Measurements from ENCODE around the gene MRPL58. TPM values are rescaled to one million over a fixed set of nuclear protein-coding genes. Genes with fewer than 3 reads are reported as not detected.
"Not testable (repeated sequence)": the region's sequence is repeated elsewhere in the genome, so short reads cannot be mapped to it uniquely, and the experiment has no call there.

The MRPL58 gene
- total and polyA plus RNA-seq, 12 donors: 38.7 to 120 (median 58.9) TPM

- TF ChIP-seq CTCF (IDR thresholded peaks at IDR 0.05) (no peak), POLR2A (IDR thresholded peaks at IDR 0.05) (no peak)
- intact Hi-C loops (cut with DNase I): loop anchor here in 1 of 2 donors (10.0 kb wide), 1 partner anchor 60 kb away; no protein-coding TSS in a partner anchor
- Histone ChIP-seq H3K4me1 (replicated peaks in 1 of 2) (no peaks in the 10 kb centered on the region), H3K27me3 (no peaks in the 10 kb centered on the region), H3K27ac (no peak overlapping the region), H3K9me3 (replicated peaks in 1 of 3) (no peaks in the 10 kb centered on the region), H3K36me3 (replicated peaks in 1 of 2) (peaks cover 0 to 26% of the 10 kb centered on the region in 2 donors), H3K4me3 (no peak overlapping the region)
- WGBS, 4 donors: 93 to 100% (median 96%) methylated on average over 3 of the region's 3 CpGs
- no peak for DNase-seq
Measured at GRCh38 chr17:75004371-75004770, 8.1 kb upstream of the MRPL58 start.

- no peak for DNase-seq
- Histone ChIP-seq H3K27me3 (no peaks in the 10 kb centered on the region), H3K9me3 (replicated peaks in 1 of 3) (no peaks in the 10 kb centered on the region), H3K36me3 (replicated peaks in 1 of 2) (peaks cover 0 to 26% of the 10 kb centered on the region in 2 donors), H3K27ac (no peak overlapping the region), H3K4me3 (no peak overlapping the region), H3K4me1 (replicated peaks in 1 of 2) (no peaks in the 10 kb centered on the region)
- no peak for TF ChIP-seq CTCF (IDR thresholded peaks at IDR 0.05)
- TF ChIP-seq POLR2A (IDR thresholded peaks at IDR 0.05): no peak
- intact Hi-C loops (cut with DNase I): loop anchor here (5.0 to 10.0 kb wide), 2 partner anchors 43 to 60 kb away; no protein-coding TSS in a partner anchor
- WGBS, 4 donors: 85 to 95% (median 91%) methylated on average over 7 to 8 of the region's 8 CpGs
Measured at GRCh38 chr17:75005291-75005690, 7.2 kb upstream of the MRPL58 start.

- WGBS, 4 donors: 91 to 96% (median 95%) methylated on average over 6 of the region's 6 CpGs
- peaks cover 0 to 25% of the 10 kb centered on the region in 2 donors for H3K36me3 ChIP-seq (replicated peaks in 1 of 2)
Measured at GRCh38 chr17:75006084-75006483, 6.4 kb upstream of the MRPL58 start.

GRCh38 chr17:75006653-75007052, 5.8 kb upstream of the MRPL58 start:
- peaks cover 0 to 4% of the 10 kb centered on the region in 2 donors for H3K4me1 ChIP-seq (replicated peaks in 1 of 2)
- WGBS, 4 donors: 60 to 70% (median 66%) methylated on average over 5 of the region's 5 CpGs
- intact Hi-C loops (cut with DNase I): loop anchor here (5.0 to 10.0 kb wide), 2 partner anchors 44 to 58 kb away; no protein-coding TSS in a partner anchor
- H3K36me3 ChIP-seq (replicated peaks in 1 of 2): peaks cover 0 to 20% of the 10 kb centered on the region in 2 donors
- no peaks in the 10 kb centered on the region for H3K9me3 ChIP-seq (replicated peaks in 1 of 3)
- no peak overlapping the region for H3K4me3 ChIP-seq
- TF ChIP-seq CTCF (IDR thresholded peaks at IDR 0.05) (peak in 5 of 6 experiments; percentile 21 to 41 (median 34)), POLR2A (IDR thresholded peaks at IDR 0.05) (no peak)
- peak in 4 of 7 donors; percentile 31 to 55 (median 45) for DNase-seq
- no peaks in the 10 kb centered on the region for H3K27me3 ChIP-seq
- H3K27ac ChIP-seq: no peak overlapping the region

More at GRCh38 chr17:75006084-75006483, 6.4 kb upstream of the MRPL58 start:
- intact Hi-C loops (cut with DNase I): loop anchor here (5.0 to 10.0 kb wide), 2 partner anchors 44 to 59 kb away; no protein-coding TSS in a partner anchor
- H3K4me3 ChIP-seq; H3K4me1 ChIP-seq (replicated peaks in 1 of 2); H3K27ac ChIP-seq; H3K27me3 ChIP-seq; H3K9me3 ChIP-seq (replicated peaks in 1 of 3); DNase-seq: not testable (repeated sequence)

GRCh38 chr17:75008373-75008772, 4.1 kb upstream of the MRPL58 start:
- no peak overlapping the region for H3K4me3 ChIP-seq
- TF ChIP-seq POLR2A (IDR thresholded peaks at IDR 0.05): no peak
- no peak for TF ChIP-seq CTCF (IDR thresholded peaks at IDR 0.05)
- DNase-seq: no peak
- H3K4me1 ChIP-seq (replicated peaks in 1 of 2): peaks cover 0 to 13% of the 10 kb centered on the region in 2 donors
- 88 to 94% (median 90%) methylated on average over 6 of the region's 6 CpGs for WGBS, 4 donors
- H3K9me3 ChIP-seq (replicated peaks in 1 of 3): no peaks in the 10 kb centered on the region
- H3K36me3 ChIP-seq (replicated peaks in 1 of 2): peaks cover 0 to 4% of the 10 kb centered on the region in 2 donors
- no peak overlapping the region for H3K27ac ChIP-seq
- no peaks in the 10 kb centered on the region for H3K27me3 ChIP-seq
- intact Hi-C loops (cut with DNase I): loop anchor here (5.0 to 10.0 kb wide), 2 partner anchors 46 to 56 kb away; no protein-coding TSS in a partner anchor
